HG03442 (cell line): Measurements from ENCODE around the gene ABLIM1.

Experiments
- ATAC-seq: cut with Tn5 transposase; IDR thresholded peaks from one replicate; pipeline ENCODE4 v1.9.1; 2021; ENCODE audit warnings: mild to moderate bottlenecking, moderate library complexity; ENCODE audit not compliant: unreplicated experiment

ABLIM1 gene

GRCh38 chr10:114520453-114520852, 137.6 kb downstream of the ABLIM1 start:
- no peak for ATAC-seq

DNA sequence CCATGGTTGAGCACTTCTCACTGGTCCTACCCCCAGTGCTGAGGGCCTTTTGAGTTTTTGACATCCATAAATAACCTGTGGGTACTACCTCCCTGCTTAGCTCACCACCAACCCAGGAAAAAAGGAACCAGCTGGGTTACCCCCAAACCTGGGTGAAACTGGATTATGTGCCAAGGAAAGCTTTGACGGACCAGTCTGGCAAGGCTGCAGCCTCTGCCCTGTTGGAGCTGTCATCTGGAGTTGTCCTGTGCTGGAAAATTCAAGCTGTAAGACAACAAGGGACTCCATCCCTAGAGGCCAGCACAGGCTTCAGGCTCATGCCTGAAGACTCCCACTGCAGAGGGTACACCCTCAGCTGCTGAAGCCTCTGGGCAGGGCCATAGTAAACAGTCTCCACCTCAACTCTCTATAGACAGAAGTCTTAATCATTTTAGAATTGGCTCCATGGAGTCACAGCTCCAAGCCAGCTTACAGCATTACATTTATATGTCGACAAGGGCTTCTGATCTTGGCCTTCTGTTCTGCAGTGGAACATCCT, 138.2 kb downstream of the ABLIM1 start:
- no peak for ATAC-seq

GRCh38 chr10:114519306-114519669, 138.8 kb downstream of the ABLIM1 start:
- no peak for ATAC-seq

GRCh38 chr10:114518401-114519305, 139.4 kb downstream of the ABLIM1 start:
- no peak for ATAC-seq

DNA sequence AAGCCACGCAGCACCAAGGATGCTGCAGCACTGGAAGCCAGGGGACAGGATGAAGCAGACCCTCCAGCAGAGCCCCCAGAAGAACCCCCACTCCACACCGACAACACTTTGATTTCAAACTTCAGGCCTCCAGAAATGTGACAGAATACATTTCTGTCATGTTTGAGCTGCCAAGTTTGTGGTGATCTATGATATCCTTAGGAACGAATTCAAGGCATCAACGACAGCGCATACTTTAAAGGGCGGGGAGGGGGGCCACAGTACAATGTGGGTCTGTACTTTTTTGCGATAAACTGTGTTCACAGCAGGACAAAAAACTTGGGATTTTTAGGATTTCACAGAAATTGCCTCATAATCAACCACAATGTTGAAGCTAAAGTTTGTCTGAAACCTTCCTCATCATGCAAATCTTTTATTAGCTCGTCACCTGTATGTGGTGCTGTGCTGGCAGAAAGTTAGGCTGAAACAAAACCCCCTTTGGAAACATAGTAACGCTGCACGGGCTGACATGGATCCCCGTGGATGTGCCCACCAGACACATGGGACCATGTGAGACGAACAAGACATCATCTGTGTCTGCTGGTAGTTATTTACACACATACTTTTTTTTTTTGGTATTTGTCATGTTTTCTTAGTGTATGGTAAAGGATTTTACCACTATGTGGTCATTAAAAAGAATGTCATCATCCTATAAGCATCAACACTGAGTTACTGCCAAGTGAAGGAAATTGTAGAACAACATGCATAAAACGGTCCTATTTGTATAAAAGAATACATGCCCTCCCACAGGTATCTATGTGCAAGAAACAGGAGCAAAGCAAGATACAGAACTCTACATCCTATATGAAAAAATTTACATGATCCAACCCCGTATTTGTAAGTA, 140.5 kb downstream of the ABLIM1 start:
- no peak for ATAC-seq

GRCh38 chr10:114516356-114516755, 141.7 kb downstream of the ABLIM1 start:
- no peak for ATAC-seq

GRCh38 chr10:114515298-114515914, 142.7 kb downstream of the ABLIM1 start:
- no peak for ATAC-seq

- ATAC-seq = no peak
Observed at GRCh38 chr10:114513381-114513792, 144.7 kb downstream of the ABLIM1 start.

DNA sequence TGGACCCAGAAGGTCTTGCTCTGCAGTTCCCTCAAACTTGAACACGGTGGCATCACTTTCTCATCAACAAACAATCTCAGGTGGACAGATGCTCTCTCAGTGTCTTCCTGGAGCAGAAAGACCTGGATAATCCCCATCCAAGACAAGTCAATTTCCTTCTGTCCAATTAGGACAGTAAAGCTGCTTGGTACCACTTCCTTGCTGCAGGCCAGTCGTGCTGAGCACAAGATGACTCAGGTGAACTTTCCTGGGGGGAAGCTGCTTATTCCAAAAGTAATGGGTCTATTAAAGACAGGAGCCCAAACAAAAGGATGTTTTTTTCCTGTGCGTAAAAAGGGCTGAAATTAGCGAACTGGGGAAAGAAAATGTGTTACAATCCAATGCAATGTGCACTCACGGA, 146.2 kb downstream of the ABLIM1 start:
- ATAC-seq = no peak

- ATAC-seq = no peak
Observed at GRCh38 chr10:114508376-114508775, 149.7 kb downstream of the ABLIM1 start.

DNA sequence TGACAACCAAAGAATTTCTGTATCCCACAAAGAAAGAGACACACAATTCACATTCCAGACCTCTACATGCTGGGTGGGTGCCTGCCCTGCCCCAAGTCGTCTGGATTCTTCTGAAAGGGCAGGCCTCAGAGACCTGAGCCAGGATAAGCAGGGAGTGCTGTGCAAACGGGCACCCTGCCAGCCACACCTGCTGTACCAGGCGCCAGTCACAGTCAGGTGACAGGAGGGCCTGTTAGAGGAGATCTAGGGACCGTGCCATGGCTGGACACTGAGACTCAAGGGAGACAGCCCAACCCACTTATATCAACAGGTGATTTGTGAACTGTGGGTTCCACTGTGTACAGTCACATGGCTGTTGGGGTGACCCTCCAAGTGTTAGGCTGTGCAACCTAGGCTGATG, 150.6 kb downstream of the ABLIM1 start:
- no peak for ATAC-seq

DNA sequence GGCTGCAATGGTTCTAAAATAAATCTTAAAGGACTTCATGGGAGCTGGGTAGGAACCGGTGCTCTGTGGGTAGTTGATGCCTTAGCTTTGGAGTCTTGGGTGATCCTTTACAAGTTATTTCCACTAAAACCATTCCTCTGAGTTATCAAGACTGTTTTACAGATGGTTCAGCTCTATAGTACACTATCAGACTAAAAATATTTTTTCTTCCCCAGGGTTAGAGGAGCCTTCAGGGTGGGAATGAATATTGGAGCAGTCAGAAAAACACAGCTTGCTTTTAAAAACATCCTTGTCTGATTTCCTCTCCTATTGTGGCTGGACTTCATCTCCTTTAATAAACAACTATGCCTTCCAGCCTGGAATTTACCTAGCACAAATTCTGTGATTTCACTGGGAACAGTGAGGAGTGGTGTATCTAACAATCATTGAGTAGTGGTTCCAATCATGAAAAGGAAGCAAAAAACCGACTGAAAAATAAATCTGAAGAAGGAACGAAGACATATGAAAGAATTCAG, 151.1 kb downstream of the ABLIM1 start:
- no peak for ATAC-seq

DNA sequence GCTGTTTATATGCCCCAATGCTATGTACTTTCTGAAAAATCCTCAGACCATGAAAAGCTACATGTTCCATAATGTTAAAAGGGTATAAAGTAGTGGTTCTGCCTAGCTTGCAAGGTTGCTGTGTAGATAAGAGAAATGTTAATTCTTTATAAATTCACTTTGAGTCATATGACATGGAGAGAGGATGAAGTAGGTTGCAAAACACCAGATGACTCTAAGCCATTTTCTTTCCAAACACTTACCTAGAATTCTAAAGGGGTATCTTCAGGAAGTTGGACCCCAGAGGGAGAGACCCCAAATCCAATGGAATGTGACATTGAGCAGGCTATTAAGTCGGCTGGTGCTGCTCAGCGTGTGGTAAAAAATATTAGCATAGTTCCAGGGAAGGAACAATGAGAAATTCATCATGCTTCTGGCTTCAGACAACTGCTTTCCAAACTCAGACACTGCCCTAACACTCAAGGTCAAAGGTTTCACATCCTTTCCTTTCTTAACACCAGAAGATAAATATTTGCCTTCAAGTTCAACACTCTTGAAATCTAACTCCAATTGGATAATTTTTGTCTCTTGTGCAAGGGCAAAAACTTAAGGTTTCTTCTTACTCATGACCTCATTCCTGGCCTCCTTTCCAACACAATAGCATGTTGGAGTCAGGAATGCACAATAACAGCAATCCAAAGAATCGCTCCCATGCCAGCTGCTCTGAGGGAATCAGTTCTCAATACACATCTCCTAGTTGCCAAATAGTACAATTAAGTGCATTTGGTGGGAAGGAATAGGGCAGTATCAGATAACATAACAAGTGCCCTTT, 153.1 kb downstream of the ABLIM1 start:
- ATAC-seq = no peak

GRCh38 chr10:114502074-114502473, 156.0 kb downstream of the ABLIM1 start:
- ATAC-seq = no peak

GRCh38 chr10:114501650-114502049, 156.4 kb downstream of the ABLIM1 start:
- ATAC-seq = no peak

DNA sequence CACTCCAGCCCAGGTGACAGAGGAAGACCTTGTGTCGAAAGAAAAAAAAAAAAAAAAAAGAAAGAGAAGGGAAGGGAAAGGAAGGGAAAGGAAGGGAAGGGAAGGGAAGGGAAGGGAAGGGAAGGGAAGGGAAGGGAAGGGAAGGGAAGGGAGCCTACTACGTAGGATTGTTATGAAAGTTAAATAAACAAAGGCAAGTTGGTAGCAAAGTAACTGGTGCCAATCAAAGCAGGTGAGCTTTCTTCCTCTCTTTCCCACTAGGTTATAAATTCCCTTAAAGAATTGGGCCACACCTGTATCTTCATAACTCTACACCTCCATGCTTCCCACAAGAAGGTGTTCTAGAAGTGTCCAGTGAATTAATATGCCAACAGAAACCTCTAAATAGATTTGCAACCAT, 157.4 kb downstream of the ABLIM1 start:
- no peak for ATAC-seq

GRCh38 chr10:114499630-114500190, 158.4 kb downstream of the ABLIM1 start:
- no peak for ATAC-seq

- ATAC-seq = no peak
Observed at GRCh38 chr10:114499116-114499515, 159.0 kb downstream of the ABLIM1 start.

DNA sequence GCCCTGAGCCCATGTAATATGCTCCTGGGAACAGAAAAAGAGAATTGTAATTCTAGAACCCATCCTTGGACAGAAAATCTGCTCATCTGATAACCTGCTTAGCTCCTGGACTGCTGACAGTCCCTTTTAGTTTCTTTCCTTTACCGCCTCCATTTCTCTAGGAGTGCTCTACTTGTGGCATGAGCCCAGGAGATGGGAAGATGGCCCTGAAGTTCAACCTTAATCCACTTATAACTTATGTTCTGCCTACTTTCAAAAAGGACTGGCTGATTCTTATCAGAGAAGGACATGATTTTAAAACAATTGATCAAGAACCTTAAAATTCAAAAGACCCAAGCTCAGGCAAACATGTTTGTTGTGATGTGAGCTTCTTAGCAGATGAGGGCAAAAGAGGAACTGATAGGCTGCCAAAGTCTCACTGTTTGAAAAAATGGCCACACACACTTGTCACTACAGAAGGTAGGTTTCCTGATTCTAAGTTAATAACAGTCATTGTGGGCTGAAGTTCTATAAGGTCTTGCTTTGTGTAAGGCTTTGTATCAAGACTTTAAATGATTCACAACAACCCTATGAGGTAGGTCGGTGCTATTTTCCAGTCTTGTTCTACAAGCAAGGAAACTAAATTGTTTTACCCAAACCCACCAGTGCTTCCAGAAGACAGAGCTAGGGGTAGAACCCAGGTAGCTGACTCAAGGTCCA, 159.5 kb downstream of the ABLIM1 start:
- ATAC-seq = peak; percentile 60
